Measurements from ENCODE around the gene ZNF341. TPM values are rescaled to one million over a fixed set of nuclear protein-coding genes. Genes with fewer than 3 reads are reported as not detected.

ZNF341 gene
- polyA plus RNA-seq, 3 donors = 3.3 to 4.4 (median 4.4) TPM

GRCh38 chr20:33701629-33702450 lies 30.0 kb upstream of the ZNF341 start:
- no peak for DNase-seq

GRCh38 chr20:33702861-33703260 lies 28.9 kb upstream of the ZNF341 start:
- DNase-seq = no peak

GRCh38 chr20:33703498-33704137 lies 28.2 kb upstream of the ZNF341 start:
- no peak for DNase-seq

GRCh38 chr20:33704197-33704924 lies 27.4 kb upstream of the ZNF341 start:
- DNase-seq = no peak

- no peak for DNase-seq
Observed at GRCh38 chr20:33707668-33708067, 24.1 kb upstream of the ZNF341 start.

GRCh38 chr20:33709398-33709797 lies 22.4 kb upstream of the ZNF341 start:
- DNase-seq = no peak

- DNase-seq = no peak
Observed at GRCh38 chr20:33709905-33710541, 21.8 kb upstream of the ZNF341 start.

GRCh38 chr20:33710681-33711445 lies 20.9 kb upstream of the ZNF341 start:
- no peak for DNase-seq

GRCh38 chr20:33711446-33711738 lies 20.4 kb upstream of the ZNF341 start:
- no peak for DNase-seq

GRCh38 chr20:33713865-33714367 lies 17.9 kb upstream of the ZNF341 start:
- no peak for DNase-seq

GRCh38 chr20:33716498-33716897 lies 15.3 kb upstream of the ZNF341 start:
- no peak for DNase-seq

- no peak for DNase-seq
Observed at GRCh38 chr20:33719277-33719988, 12.4 kb upstream of the ZNF341 start.

- peak; percentile 93 for DNase-seq
Observed at GRCh38 chr20:33719989-33720709, 11.6 kb upstream of the ZNF341 start, which contains the start of gene PXMP4. TSS of gene PXMP4 (minus strand) at chr20:33720310. CDS start at chr20:33720207, 103 bp downstream.

GRCh38 chr20:33721391-33722140 lies 10.2 kb upstream of the ZNF341 start:
- no peak for DNase-seq

GRCh38 chr20:33724439-33725094 lies 7.2 kb upstream of the ZNF341 start:
- DNase-seq = no peak

GRCh38 chr20:33725607-33726264 lies 6.1 kb upstream of the ZNF341 start:
- no peak for DNase-seq

GRCh38 chr20:33727115-33727479 lies 4.7 kb upstream of the ZNF341 start:
- DNase-seq = no peak

GRCh38 chr20:33727806-33728205 lies 4.0 kb upstream of the ZNF341 start:
- DNase-seq = no peak
